ENCODE measurements around the gene NRXN3. TPM values are rescaled to one million over a fixed set of nuclear protein-coding genes. Genes with fewer than 3 reads are reported as not detected.

Gene NRXN3
- total and polyA plus RNA-seq, 2 experiments from 2014 or later, result 1.0 to 1.8 TPM

DNA sequence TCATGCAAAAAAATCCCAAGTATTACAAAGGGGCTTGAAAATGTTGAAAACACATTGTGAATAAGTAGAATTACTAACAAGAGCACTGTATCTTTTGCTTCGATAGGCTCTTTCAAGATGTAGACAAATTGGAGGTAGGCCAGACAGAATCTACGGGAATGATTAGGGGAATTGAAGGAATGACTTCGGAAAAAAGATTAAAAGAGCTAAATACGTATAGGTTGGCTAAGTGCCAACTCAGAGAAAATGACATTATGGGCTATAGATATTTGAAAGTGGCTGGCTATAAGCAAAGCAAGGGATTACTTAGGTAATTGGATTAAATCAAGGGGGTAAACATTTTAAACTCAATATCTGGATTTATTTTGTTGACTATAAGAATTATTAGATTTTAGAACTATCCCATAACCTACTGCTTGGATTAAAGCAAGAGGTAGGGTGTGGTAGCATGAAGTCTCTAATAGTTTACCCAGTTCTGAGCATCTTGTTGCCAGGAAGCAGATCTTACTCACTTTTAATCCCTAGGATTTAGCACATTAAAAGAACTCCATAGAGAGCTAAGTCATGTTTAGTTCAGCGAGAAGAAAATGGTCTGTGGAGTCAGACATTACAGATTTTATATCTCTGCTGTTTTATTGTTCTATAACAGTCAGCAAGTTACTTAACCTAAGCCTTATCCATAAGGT is 1551.4 kb downstream of the NRXN3 start:
- no peak overlapping the region for H3K4me2 ChIP-seq
- no peaks in the 10 kb centered on the region for H3K4me1 ChIP-seq (ENCODE audit: insufficient read depth)
- Mint-ChIP-seq H3K27ac (no peak overlapping the region), H3K9me3 (no peaks in the 10 kb centered on the region), H3K4me1 (peaks cover 9% of the 10 kb centered on the region; the same call in 2 of the 3 replicates), H3K4me3 (no peak overlapping the region), H3K27me3 (ENCODE audit: insufficient read depth, low read depth, poor library complexity) (peaks cover 1% of the 10 kb centered on the region), H3K36me3 (ENCODE audit: low read depth) (no peaks in the 10 kb centered on the region)
- no peaks in the 10 kb centered on the region for H3F3A ChIP-seq (replicated peaks; ENCODE audit: low read depth)
- no peak for ATAC-seq
- no peaks in the 10 kb centered on the region for H4K20me1 ChIP-seq (replicated peaks; ENCODE audit: insufficient read depth)
- no peak for TF ChIP-seq EZH2phosphoT487 (IDR thresholded peaks at IDR 0.05; ENCODE audit: unreplicated experiment)
- TF ChIP-seq CREB1 (CRISPR knock-in tag; IDR thresholded peaks at IDR 0.05; ENCODE audit: low read depth), result no peak
- TF ChIP-seq, protein P1, sequence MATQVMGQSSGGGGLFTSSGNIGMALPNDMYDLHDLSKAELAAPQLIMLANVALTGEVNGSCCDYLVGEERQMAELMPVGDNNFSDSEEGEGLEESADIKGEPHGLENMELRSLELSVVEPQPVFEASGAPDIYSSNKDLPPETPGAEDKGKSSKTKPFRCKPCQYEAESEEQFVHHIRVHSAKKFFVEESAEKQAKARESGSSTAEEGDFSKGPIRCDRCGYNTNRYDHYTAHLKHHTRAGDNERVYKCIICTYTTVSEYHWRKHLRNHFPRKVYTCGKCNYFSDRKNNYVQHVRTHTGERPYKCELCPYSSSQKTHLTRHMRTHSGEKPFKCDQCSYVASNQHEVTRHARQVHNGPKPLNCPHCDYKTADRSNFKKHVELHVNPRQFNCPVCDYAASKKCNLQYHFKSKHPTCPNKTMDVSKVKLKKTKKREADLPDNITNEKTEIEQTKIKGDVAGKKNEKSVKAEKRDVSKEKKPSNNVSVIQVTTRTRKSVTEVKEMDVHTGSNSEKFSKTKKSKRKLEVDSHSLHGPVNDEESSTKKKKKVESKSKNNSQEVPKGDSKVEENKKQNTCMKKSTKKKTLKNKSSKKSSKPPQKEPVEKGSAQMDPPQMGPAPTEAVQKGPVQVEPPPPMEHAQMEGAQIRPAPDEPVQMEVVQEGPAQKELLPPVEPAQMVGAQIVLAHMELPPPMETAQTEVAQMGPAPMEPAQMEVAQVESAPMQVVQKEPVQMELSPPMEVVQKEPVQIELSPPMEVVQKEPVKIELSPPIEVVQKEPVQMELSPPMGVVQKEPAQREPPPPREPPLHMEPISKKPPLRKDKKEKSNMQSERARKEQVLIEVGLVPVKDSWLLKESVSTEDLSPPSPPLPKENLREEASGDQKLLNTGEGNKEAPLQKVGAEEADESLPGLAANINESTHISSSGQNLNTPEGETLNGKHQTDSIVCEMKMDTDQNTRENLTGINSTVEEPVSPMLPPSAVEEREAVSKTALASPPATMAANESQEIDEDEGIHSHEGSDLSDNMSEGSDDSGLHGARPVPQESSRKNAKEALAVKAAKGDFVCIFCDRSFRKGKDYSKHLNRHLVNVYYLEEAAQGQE (IDR thresholded peaks at IDR 0.05; ENCODE audit: unreplicated experiment), result no peak
- no peaks in the 10 kb centered on the region for H3K79me2 ChIP-seq (replicated peaks; ENCODE audit: insufficient read depth)
- no peaks in the 10 kb centered on the region for H3K36me3 ChIP-seq (ENCODE audit: insufficient read depth)
- no peaks in the 10 kb centered on the region for H3K9me2 ChIP-seq (ENCODE audit: insufficient read depth)
- no peak overlapping the region for H2AFZ ChIP-seq
- no peak overlapping the region for H3K27ac ChIP-seq (ENCODE audit: low read depth)
- H3K4me3 ChIP-seq, result no peak overlapping the region
- DNase-seq (ENCODE audit: low spot score), result no peak
- H3K27me3 ChIP-seq (ENCODE audit: insufficient read depth), result no peaks in the 10 kb centered on the region

DNA sequence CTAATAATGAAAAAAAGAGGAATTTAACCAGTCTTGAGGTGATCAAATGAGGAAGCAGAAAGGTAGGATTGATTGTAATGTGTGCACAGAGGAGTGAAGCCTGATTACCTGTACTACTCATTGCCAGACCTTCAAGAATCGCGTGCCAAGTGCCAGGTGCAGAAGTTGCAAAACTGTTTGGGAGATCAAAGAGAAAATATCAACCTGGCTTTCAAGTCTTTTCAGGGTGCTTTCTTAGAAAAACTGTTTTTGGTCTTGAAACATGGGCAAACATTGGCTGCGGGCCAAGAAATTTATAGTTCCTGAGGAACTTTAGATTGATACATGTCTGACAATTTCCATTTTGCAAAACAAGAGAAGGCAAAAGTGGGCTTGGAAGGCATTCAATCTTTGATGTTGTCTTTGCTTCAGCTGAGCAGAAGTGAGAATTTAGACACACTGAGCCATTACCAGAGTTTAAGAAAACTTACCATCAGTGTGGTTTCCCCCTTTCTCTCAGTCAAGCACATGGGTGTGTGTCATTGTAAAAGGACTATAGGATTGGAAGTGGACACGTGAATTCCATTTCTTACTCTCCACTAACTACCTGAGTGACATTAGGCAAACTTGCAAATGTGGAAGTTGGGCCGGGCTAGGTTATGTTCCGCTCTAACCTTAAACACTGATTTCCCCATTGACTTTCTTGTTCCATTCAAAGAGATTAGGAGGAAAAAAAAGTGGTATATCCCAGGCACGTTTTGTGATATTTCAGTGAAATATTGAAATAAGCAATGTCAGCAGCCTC is 1555.0 kb downstream of the NRXN3 start:
- Histone ChIP-seq H3K36me3 (ENCODE audit: insufficient read depth) (no peaks in the 10 kb centered on the region), H3K27ac (ENCODE audit: low read depth) (no peak overlapping the region), H4K20me1 (replicated peaks; ENCODE audit: insufficient read depth) (no peaks in the 10 kb centered on the region), H3K4me1 (ENCODE audit: insufficient read depth) (no peaks in the 10 kb centered on the region), H3K9me2 (ENCODE audit: insufficient read depth) (no peaks in the 10 kb centered on the region), H3K79me2 (replicated peaks; ENCODE audit: insufficient read depth) (no peaks in the 10 kb centered on the region), H2AFZ (no peak overlapping the region), H3K4me3 (no peak overlapping the region), H3F3A (replicated peaks; ENCODE audit: low read depth) (no peaks in the 10 kb centered on the region), H3K4me2 (no peak overlapping the region), H3K27me3 (ENCODE audit: insufficient read depth) (no peaks in the 10 kb centered on the region)
- no peaks in the 10 kb centered on the region for H3K36me3 Mint-ChIP-seq (ENCODE audit: low read depth)
- no peaks in the 10 kb centered on the region for H3K9me3 Mint-ChIP-seq
- H3K4me1 Mint-ChIP-seq, result peaks cover 11% of the 10 kb centered on the region; the same call in 2 of the 3 replicates
- H3K27me3 Mint-ChIP-seq (ENCODE audit: insufficient read depth, low read depth, poor library complexity), result peaks cover 1% of the 10 kb centered on the region
- ATAC-seq, result no peak
- H3K27ac Mint-ChIP-seq, result no peak overlapping the region
- H3K4me3 Mint-ChIP-seq, result no peak overlapping the region
- DNase-seq (ENCODE audit: low spot score), result no peak
- TF ChIP-seq NANOG (IDR thresholded peaks at IDR 0.05; ENCODE audit: borderline replicate concordance) (no peak), CREB1 (CRISPR knock-in tag; IDR thresholded peaks at IDR 0.05; ENCODE audit: low read depth) (no peak), ZNF331 (CRISPR knock-in tag; IDR thresholded peaks at IDR 0.05; ENCODE audit: low read depth) (no peak), EZH2phosphoT487 (IDR thresholded peaks at IDR 0.05; ENCODE audit: unreplicated experiment) (no peak), POLR2AphosphoS5 (IDR thresholded peaks at IDR 0.05; ENCODE audit: low read depth) (no peak), EZH2 (IDR thresholded peaks at IDR 0.05; ENCODE audit: low read depth, unreplicated experiment) (no peak), JUNB (IDR thresholded peaks at IDR 0.05; ENCODE audit: unreplicated experiment) (no peak), STAT1 (IDR thresholded peaks at IDR 0.05; ENCODE audit: unreplicated experiment) (no peak)
- TF ChIP-seq, protein P2, sequence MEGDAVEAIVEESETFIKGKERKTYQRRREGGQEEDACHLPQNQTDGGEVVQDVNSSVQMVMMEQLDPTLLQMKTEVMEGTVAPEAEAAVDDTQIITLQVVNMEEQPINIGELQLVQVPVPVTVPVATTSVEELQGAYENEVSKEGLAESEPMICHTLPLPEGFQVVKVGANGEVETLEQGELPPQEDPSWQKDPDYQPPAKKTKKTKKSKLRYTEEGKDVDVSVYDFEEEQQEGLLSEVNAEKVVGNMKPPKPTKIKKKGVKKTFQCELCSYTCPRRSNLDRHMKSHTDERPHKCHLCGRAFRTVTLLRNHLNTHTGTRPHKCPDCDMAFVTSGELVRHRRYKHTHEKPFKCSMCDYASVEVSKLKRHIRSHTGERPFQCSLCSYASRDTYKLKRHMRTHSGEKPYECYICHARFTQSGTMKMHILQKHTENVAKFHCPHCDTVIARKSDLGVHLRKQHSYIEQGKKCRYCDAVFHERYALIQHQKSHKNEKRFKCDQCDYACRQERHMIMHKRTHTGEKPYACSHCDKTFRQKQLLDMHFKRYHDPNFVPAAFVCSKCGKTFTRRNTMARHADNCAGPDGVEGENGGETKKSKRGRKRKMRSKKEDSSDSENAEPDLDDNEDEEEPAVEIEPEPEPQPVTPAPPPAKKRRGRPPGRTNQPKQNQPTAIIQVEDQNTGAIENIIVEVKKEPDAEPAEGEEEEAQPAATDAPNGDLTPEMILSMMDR (conservative IDR thresholded peaks at IDR 0.05; ENCODE audit: low read depth in 2 of 2), result no peak
- TF ChIP-seq, protein P1 (IDR thresholded peaks at IDR 0.05; ENCODE audit: unreplicated experiment), result no peak

Measured in GM23338 (cell line).